Measurements from ENCODE around the gene SLC12A6.

The SLC12A6 gene

DNA sequence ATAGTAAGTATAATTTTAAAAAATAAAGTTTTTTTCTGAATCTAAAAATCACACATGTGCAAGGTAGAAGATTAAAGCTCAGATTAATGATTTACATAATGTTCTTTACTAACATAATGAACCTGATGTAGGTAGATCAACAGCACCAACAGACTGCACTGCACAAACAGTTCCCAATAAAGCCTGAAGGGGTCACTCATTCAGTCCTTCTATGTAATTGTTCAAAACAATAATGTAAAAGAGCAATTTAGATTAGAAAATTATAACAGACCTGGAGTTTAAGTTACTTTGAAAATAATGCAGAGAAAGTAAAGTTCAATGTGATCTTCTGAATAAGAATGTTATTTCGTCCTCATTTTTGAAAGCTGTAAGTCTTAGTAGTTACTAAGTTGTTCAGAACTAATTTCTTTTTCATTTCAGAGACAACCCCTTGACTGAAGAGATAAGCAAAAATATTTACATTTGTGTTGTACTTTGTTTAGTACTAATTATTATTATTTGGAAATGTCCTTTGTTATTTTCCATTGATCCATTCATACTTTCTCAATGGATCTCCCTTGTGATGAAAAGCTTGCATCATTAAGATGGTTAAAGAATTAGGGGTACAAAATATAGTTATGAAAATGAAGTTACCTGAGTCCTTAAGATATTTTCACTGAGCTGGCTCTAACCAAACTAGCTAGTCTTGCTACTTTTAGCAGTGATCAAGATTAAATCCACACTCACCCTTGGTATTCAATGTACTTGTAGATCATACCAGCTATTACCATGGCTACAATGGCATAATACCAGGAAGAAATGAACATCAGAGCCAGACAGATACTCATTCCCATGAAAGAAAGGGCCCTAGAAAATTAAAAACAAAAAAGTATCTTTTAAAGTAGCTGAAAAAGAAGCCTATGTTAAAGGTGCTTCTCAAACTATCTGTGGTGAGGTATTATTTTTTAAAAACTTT lies 95.9 kb downstream of the SLC12A6 start:
- H3K4me1 Mint-ChIP-seq = no peaks in the 10 kb centered on the region
- H3K36me3 Mint-ChIP-seq (ENCODE audit: low read depth) = peaks cover 10% of the 10 kb centered on the region
- H3K27me3 Mint-ChIP-seq (ENCODE audit: low read depth) = no peaks in the 10 kb centered on the region
- no peak overlapping the region for H3K4me3 Mint-ChIP-seq
- no peaks in the 10 kb centered on the region for H3K9me3 Mint-ChIP-seq
- no peak overlapping the region for H3K27ac Mint-ChIP-seq
- TF ChIP-seq, protein P1, sequence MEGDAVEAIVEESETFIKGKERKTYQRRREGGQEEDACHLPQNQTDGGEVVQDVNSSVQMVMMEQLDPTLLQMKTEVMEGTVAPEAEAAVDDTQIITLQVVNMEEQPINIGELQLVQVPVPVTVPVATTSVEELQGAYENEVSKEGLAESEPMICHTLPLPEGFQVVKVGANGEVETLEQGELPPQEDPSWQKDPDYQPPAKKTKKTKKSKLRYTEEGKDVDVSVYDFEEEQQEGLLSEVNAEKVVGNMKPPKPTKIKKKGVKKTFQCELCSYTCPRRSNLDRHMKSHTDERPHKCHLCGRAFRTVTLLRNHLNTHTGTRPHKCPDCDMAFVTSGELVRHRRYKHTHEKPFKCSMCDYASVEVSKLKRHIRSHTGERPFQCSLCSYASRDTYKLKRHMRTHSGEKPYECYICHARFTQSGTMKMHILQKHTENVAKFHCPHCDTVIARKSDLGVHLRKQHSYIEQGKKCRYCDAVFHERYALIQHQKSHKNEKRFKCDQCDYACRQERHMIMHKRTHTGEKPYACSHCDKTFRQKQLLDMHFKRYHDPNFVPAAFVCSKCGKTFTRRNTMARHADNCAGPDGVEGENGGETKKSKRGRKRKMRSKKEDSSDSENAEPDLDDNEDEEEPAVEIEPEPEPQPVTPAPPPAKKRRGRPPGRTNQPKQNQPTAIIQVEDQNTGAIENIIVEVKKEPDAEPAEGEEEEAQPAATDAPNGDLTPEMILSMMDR (IDR thresholded peaks at IDR 0.05; ENCODE audit: unreplicated experiment in 3 of 3) = peak; percentile 72 to 78 (median 77)

DNA sequence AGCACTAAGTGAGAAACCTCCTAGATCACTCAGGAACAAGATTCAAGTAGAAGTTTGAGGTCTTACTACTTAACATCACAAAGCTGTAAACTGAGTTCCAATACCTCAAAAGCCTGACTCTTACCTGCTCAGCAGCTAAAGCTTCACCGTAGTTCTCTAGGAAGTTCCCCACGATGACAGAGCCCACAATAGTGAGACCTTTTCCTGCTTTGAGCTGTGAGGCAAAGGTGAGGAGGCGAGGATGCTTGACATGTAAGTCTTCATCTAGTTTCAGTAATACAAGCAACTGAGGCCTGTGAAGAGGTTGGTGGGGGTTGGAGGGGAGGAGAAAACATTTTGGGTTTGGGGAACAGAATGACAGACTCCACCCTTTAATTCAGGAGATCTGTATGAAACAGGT lies 97.0 kb downstream of the SLC12A6 start:
- Mint-ChIP-seq H3K4me1 (no peaks in the 10 kb centered on the region), H3K9me3 (no peaks in the 10 kb centered on the region), H3K4me3 (no peak overlapping the region), H3K27ac (no peak overlapping the region), H3K36me3 (ENCODE audit: low read depth) (peaks cover 19% of the 10 kb centered on the region), H3K27me3 (ENCODE audit: low read depth) (no peaks in the 10 kb centered on the region)
- TF ChIP-seq, protein P1 (IDR thresholded peaks at IDR 0.05; ENCODE audit: unreplicated experiment in 3 of 3) = no peak

DNA sequence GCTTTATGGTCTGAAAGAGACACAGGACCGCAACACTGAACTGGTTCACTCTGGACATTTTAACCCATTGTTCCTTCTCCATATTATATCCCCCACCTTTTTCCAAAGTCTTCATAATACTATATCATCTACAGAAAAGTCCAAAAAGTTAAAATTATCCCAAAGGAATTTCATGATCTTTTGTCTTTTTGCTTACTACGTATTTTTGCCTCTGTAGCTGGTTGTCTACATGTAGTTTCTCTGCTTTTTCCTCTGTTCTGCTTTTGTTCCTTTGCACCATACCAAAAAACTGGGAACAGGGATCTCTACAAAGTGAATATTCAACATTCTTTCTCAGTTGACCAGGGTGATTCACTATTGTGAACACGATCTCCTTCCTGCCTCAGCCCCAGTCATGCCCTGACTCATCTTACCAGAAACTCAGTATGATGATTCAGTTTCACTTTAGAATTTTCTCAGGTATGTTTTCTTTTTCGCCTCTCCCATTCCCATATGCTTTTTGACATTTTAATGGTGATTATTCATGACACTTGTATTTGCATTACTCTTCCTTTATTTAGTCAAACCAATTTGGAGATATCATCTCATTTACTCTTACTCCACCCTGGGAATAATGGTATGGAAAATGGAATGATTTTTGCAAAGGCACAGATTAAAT lies 98.3 kb downstream of the SLC12A6 start:
- TF ChIP-seq, protein P1 (IDR thresholded peaks at IDR 0.05; ENCODE audit: unreplicated experiment in 3 of 3) = no peak
- no peaks in the 10 kb centered on the region for H3K27me3 Mint-ChIP-seq (ENCODE audit: low read depth)
- H3K9me3 Mint-ChIP-seq = no peaks in the 10 kb centered on the region
- no peaks in the 10 kb centered on the region for H3K4me1 Mint-ChIP-seq
- H3K36me3 Mint-ChIP-seq (ENCODE audit: low read depth) = peaks cover 19% of the 10 kb centered on the region
- H3K4me3 Mint-ChIP-seq = no peak overlapping the region
- H3K27ac Mint-ChIP-seq = no peak overlapping the region

DNA sequence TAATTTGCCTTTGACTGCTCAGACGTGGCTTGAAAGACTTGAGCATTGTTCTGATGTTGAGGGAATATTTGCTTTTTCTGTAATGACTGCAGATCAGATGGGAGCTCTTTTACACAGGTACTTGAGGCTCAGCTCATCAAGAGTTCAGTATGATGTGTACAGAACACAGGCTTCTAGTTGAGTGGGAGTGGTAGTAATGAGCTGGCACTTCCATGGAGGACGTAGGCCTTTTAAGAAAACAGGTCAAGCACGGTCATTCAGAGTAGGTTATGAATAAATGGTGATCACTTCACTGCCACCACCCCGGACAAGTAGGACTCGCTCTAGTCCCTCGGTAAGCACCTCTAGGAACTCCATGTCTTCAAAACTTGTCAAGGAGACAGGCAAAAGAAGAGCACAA lies 104.0 kb downstream of the SLC12A6 start:
- no peaks in the 10 kb centered on the region for H3K27me3 Mint-ChIP-seq (ENCODE audit: low read depth)
- peaks cover 26% of the 10 kb centered on the region for H3K36me3 Mint-ChIP-seq (ENCODE audit: low read depth)
- H3K27ac Mint-ChIP-seq = no peak overlapping the region
- TF ChIP-seq, protein P1 (IDR thresholded peaks at IDR 0.05; ENCODE audit: unreplicated experiment in 3 of 3) = no peak
- no peaks in the 10 kb centered on the region for H3K9me3 Mint-ChIP-seq
- no peak overlapping the region for H3K4me3 Mint-ChIP-seq
- H3K4me1 Mint-ChIP-seq = no peaks in the 10 kb centered on the region

DNA sequence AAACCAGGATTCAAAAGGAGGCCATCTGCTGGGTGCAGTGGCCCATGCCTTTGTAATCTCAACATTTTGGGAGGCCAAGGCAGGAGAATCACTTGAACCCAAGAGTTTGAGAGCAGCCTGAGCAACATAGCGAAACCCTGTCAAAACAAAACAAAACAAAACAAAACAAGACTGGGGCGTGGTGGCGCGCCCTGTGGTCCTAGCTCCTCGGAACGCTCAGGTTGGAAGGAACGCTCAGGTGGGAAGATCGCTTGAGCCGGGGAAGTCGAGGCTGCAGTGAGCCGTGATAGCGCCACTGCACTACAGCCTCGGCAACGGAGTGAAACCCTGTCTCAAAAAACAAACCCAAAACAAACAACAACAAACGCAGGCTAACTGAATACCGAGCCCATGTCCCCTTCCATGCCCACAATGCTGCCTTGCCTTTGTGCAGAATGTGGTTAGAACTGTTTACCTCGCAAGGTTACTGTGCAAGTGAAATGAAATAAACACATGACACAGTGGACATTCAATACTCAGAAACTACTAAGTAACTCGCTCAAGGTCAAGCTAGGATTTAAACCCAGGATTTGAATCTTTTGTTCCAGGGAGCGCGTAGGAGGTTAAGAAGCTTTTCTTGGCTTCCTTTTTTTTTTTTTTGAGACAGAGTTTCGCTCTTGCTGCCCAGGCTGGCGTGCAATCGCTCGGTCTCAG lies 113.5 kb downstream of the SLC12A6 start:
- H3K4me1 Mint-ChIP-seq = peaks cover 16% of the 10 kb centered on the region
- H3K27ac Mint-ChIP-seq = peak overlapping the region; percentile 59 to 98 (median 85)
- no peaks in the 10 kb centered on the region for H3K9me3 Mint-ChIP-seq
- H3K36me3 Mint-ChIP-seq (ENCODE audit: low read depth) = peaks cover 21% of the 10 kb centered on the region
- TF ChIP-seq, protein P1 (IDR thresholded peaks at IDR 0.05; ENCODE audit: unreplicated experiment in 3 of 3) = no peak
- peak overlapping the region; percentile 90 to 93 (median 93) for H3K4me3 Mint-ChIP-seq
- H3K27me3 Mint-ChIP-seq (ENCODE audit: low read depth) = peaks cover 1% of the 10 kb centered on the region
